ENCODE data around the gene DKK3. TPM values are rescaled to one million over a fixed set of nuclear protein-coding genes. Genes with fewer than 3 reads are reported as not detected.

Gene DKK3
- polyA plus RNA-seq, 1 donor from 2014 or later, result 43.6 TPM

DNA sequence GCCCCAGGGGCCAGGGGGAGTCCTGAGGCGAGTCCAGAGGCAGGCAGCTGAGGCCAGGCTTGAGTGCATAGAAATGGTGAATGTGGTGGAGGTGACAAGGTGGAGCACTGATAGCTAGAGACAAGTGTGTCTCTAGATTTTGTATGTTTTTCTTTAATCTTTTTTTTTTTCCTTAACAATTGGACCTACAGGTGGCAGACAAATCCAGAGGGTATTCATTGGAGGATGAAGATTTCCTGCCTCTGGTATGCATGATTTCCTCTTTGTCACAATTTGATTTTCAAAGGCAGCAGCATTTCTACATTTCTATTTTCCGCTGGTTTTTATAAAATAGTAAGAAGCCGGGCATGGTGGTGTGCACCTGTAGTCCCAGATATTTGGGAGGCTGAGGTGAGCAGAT is 47.7 kb upstream of the DKK3 start:
- H3K27me3 ChIP-seq (ENCODE audit: insufficient read depth, low read depth, low read length), result no peaks in the 10 kb centered on the region
- no peak for TF ChIP-seq SMC3 (conservative IDR thresholded peaks at IDR 0.05; ENCODE audit: poor library complexity)
- TF ChIP-seq, protein P1, sequence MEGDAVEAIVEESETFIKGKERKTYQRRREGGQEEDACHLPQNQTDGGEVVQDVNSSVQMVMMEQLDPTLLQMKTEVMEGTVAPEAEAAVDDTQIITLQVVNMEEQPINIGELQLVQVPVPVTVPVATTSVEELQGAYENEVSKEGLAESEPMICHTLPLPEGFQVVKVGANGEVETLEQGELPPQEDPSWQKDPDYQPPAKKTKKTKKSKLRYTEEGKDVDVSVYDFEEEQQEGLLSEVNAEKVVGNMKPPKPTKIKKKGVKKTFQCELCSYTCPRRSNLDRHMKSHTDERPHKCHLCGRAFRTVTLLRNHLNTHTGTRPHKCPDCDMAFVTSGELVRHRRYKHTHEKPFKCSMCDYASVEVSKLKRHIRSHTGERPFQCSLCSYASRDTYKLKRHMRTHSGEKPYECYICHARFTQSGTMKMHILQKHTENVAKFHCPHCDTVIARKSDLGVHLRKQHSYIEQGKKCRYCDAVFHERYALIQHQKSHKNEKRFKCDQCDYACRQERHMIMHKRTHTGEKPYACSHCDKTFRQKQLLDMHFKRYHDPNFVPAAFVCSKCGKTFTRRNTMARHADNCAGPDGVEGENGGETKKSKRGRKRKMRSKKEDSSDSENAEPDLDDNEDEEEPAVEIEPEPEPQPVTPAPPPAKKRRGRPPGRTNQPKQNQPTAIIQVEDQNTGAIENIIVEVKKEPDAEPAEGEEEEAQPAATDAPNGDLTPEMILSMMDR (IDR thresholded peaks at IDR 0.05; ENCODE audit: poor library complexity, severe bottlenecking), result no peak
- H3F3A ChIP-seq (ENCODE audit: insufficient read depth, low read length, poor library complexity, severe bottlenecking), result no peaks in the 10 kb centered on the region
- H3K79me2 ChIP-seq (replicated peaks; ENCODE audit: insufficient read depth, low read length), result no peaks in the 10 kb centered on the region
- no peaks in the 10 kb centered on the region for H3K9me3 ChIP-seq (ENCODE audit: low read length)
- no peak overlapping the region for H2AFZ ChIP-seq (ENCODE audit: low read depth, low read length)
- no peak overlapping the region for H3K4me2 ChIP-seq (ENCODE audit: low read length)
- no peak overlapping the region for H3K4me3 ChIP-seq (ENCODE audit: low read length)
- H3K36me3 ChIP-seq (ENCODE audit: insufficient read depth, low read length), result no peaks in the 10 kb centered on the region
- H3K9me2 ChIP-seq (ENCODE audit: insufficient read depth, low read length), result no peaks in the 10 kb centered on the region
- no peaks in the 10 kb centered on the region for H4K20me1 ChIP-seq (ENCODE audit: insufficient read depth)
- H3K9ac ChIP-seq (ENCODE audit: low read length), result no peak overlapping the region
- no peak overlapping the region for H3K27ac ChIP-seq (ENCODE audit: low read length)

DNA sequence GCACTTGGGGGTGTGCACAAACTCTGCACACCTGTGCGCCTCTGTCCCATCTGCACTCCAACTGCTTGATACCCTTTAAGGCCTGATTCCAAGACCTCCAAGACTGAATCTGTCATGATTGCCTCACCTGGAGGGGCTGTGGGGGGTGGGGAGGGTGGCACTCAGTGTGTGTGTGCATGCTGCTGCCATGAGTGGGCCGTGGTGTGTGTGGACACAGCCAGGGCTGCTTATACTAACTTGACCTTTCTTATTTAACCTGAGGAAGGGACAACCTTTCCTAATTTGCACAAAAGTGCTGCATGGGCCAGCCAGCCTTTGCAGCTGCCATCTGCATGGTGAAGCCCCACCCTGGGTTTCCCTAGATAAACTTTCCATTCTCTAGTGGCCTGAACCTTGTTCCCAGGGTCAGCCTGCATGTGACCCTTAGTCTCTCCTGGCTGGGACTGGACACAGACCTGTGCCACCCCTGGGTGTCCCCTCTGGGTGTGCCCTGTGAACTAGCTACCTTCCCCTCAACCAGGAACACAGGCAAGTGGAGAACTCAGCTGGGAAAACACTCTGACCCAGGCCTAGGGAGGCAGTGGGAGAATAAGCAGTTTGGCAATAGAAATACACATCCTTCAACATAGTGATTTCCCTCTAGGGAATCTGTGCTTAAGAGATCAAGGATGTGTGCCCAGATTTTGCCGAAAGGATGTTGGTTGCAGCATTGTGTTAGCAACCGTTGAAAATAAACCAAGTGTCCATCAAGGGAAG is 45.4 kb upstream of the DKK3 start:
- Histone ChIP-seq H3K27me3 (ENCODE audit: insufficient read depth, low read depth, low read length) (no peaks in the 10 kb centered on the region), H2AFZ (ENCODE audit: low read depth, low read length) (no peak overlapping the region), H3K9me3 (ENCODE audit: low read length) (no peaks in the 10 kb centered on the region), H3K27ac (ENCODE audit: low read length) (no peak overlapping the region), H3K9ac (ENCODE audit: low read length) (no peak overlapping the region), H3K4me2 (ENCODE audit: low read length) (no peak overlapping the region), H3K4me3 (ENCODE audit: low read length) (no peak overlapping the region), H4K20me1 (ENCODE audit: insufficient read depth) (no peaks in the 10 kb centered on the region), H3F3A (ENCODE audit: insufficient read depth, low read length, poor library complexity, severe bottlenecking) (no peaks in the 10 kb centered on the region), H3K36me3 (ENCODE audit: insufficient read depth, low read length) (no peaks in the 10 kb centered on the region), H3K9me2 (ENCODE audit: insufficient read depth, low read length) (no peaks in the 10 kb centered on the region), H3K79me2 (replicated peaks; ENCODE audit: insufficient read depth, low read length) (no peaks in the 10 kb centered on the region)
- TF ChIP-seq POLR2AphosphoS5 (IDR thresholded peaks at IDR 0.05), result no peak
- no peak for TF ChIP-seq SMC3 (conservative IDR thresholded peaks at IDR 0.05; ENCODE audit: poor library complexity)
- TF ChIP-seq RAD21 (conservative IDR thresholded peaks at IDR 0.05), result no peak
- no peak for TF ChIP-seq EP300 (conservative IDR thresholded peaks at IDR 0.05; ENCODE audit: poor library complexity, severe bottlenecking)
- TF ChIP-seq EZH2 (IDR thresholded peaks at IDR 0.05; ENCODE audit: borderline replicate concordance, insufficient read depth, low read length, poor library complexity, severe bottlenecking), result no peak
- no peak for TF ChIP-seq TAF1 (IDR thresholded peaks at IDR 0.05; ENCODE audit: low read depth)
- TF ChIP-seq, protein P2, sequence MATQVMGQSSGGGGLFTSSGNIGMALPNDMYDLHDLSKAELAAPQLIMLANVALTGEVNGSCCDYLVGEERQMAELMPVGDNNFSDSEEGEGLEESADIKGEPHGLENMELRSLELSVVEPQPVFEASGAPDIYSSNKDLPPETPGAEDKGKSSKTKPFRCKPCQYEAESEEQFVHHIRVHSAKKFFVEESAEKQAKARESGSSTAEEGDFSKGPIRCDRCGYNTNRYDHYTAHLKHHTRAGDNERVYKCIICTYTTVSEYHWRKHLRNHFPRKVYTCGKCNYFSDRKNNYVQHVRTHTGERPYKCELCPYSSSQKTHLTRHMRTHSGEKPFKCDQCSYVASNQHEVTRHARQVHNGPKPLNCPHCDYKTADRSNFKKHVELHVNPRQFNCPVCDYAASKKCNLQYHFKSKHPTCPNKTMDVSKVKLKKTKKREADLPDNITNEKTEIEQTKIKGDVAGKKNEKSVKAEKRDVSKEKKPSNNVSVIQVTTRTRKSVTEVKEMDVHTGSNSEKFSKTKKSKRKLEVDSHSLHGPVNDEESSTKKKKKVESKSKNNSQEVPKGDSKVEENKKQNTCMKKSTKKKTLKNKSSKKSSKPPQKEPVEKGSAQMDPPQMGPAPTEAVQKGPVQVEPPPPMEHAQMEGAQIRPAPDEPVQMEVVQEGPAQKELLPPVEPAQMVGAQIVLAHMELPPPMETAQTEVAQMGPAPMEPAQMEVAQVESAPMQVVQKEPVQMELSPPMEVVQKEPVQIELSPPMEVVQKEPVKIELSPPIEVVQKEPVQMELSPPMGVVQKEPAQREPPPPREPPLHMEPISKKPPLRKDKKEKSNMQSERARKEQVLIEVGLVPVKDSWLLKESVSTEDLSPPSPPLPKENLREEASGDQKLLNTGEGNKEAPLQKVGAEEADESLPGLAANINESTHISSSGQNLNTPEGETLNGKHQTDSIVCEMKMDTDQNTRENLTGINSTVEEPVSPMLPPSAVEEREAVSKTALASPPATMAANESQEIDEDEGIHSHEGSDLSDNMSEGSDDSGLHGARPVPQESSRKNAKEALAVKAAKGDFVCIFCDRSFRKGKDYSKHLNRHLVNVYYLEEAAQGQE (IDR thresholded peaks at IDR 0.05; ENCODE audit: borderline replicate concordance), result no peak
- TF ChIP-seq, protein P1 (IDR thresholded peaks at IDR 0.05; ENCODE audit: poor library complexity, severe bottlenecking), result no peak

All from neural cell (in vitro differentiated cells).